ENCODE data around the gene MPPE1. TPM values are rescaled to one million over a fixed set of nuclear protein-coding genes. Genes with fewer than 3 reads are reported as not detected.
A peak's percentile ranks its signal among the peaks of the same experiment; 100 is the strongest.

Gene MPPE1
- total RNA-seq, 1 experiment from 2014 or later = 17.9 TPM

DNA sequence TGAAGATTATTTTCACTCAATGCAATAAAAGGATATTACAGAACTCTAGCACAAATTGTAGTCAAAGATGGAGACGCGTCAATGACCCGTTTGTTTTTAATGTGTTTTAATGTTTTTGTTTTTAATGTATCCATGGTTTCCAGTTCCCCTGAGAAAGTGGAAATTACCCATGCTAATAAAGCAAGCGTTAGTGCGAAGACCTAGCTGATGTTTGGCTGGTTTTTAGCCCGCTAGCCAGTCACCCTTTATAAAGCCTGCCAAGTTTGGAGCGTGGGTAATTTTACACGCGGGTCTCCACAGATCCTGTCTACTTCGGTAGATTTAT lies 57.3 kb downstream of the MPPE1 start:
- Histone ChIP-seq H3K4me1 (ENCODE audit: insufficient read depth, low read length) (peaks cover 30% of the 10 kb centered on the region), H4K20me1 (ENCODE audit: low read length) (peaks cover 18% of the 10 kb centered on the region), H3K27me3 (ENCODE audit: low read length) (no peaks in the 10 kb centered on the region), H3K27ac (ENCODE audit: low read length) (peak overlapping the region; percentile 96), H3K79me2 (ENCODE audit: low read length) (peaks cover 45% of the 10 kb centered on the region), H3K9me2 (replicated peaks; ENCODE audit: low read length) (no peaks in the 10 kb centered on the region), H3K4me2 (ENCODE audit: low read length) (peak overlapping the region; percentile 89), H3F3A (ENCODE audit: low read length, unreplicated experiment) (no peaks in the 10 kb centered on the region), H3K36me3 (ENCODE audit: low read depth, low read length) (no peaks in the 10 kb centered on the region), H3K9ac (ENCODE audit: low read length) (peak overlapping the region; percentile 94), H3K9me3 (ENCODE audit: low read length) (no peaks in the 10 kb centered on the region), H2AFZ (ENCODE audit: low read length) (peak overlapping the region; percentile 58), H3K4me3 (ENCODE audit: low read length) (peak overlapping the region; percentile 91)
- ATAC-seq (peak; percentile 19), DNase-seq (no peak)
- BruUV-seq (replicated peaks) = TSS peak; percentile 85
- intact Hi-C loops (cut with micrococcal nuclease) = loop anchor here (1.0 to 5.0 kb wide), 6 partner anchors 10 to 118 kb away; partner anchors contain the start of gene MPPE1
- ChIA-PET POLR2A (ENCODE audit: unreplicated experiment) (interaction anchor here (0.5 to 1.0 kb wide), 2 partner anchors 8 to 39 kb away, joined by 4 to 5 read pairs; no protein-coding TSS in a partner anchor), CTCF (interaction anchor here (1.0 kb wide), 1 partner anchor 21 kb away, joined by 3 read pairs; no protein-coding TSS in a partner anchor)
- TF ChIP-seq EZH2phosphoT487 (IDR thresholded peaks at IDR 0.05; ENCODE audit: borderline replicate concordance, low read length) (no peak), EZH2 (IDR thresholded peaks at IDR 0.05; ENCODE audit: low read length, unreplicated experiment) (no peak)
- TF ChIP-seq, protein P1, sequence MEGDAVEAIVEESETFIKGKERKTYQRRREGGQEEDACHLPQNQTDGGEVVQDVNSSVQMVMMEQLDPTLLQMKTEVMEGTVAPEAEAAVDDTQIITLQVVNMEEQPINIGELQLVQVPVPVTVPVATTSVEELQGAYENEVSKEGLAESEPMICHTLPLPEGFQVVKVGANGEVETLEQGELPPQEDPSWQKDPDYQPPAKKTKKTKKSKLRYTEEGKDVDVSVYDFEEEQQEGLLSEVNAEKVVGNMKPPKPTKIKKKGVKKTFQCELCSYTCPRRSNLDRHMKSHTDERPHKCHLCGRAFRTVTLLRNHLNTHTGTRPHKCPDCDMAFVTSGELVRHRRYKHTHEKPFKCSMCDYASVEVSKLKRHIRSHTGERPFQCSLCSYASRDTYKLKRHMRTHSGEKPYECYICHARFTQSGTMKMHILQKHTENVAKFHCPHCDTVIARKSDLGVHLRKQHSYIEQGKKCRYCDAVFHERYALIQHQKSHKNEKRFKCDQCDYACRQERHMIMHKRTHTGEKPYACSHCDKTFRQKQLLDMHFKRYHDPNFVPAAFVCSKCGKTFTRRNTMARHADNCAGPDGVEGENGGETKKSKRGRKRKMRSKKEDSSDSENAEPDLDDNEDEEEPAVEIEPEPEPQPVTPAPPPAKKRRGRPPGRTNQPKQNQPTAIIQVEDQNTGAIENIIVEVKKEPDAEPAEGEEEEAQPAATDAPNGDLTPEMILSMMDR (conservative IDR thresholded peaks at IDR 0.05; ENCODE audit: low read depth, low read length) = no peak

DNA sequence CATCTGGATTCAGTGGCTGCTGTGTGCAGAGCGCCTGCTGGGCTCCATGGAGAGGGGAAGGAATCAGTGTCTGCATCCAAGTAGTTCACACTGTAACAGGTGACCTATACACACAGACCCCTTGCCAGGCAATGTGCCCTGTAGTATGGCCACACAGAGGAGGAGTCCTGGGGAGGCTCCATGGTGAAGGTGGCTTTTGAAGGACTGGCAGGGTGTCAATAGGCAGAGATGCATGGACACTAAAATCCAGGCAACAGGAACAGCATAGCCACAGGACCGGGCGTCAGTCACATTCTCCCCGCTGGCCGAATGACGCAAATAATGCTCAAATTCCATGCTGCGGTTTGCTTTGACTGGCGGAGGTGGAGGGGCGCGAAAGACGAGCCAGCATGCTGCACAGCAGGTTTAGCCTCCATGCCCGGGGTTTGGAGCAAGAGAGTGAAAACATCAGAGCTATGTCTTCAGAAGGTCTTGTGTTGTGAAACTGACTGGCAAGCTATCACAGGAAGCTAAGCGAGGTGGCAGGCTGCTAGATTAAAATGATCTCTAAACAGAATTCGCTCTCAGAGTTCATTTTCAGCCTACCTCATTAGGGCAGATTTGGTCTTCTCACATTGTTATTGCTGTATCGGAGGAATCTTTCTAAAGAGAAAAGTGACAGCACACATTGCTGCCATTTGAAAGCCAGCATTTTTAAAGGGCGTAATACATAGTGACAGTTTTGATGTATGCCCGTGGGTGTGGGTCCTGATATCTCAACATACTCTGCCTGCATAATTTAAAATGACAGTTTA lies 58.1 kb downstream of the MPPE1 start:
- POLR2A ChIA-PET (ENCODE audit: unreplicated experiment) = interaction anchor here (0.5 to 1.0 kb wide), 2 partner anchors 9 to 39 kb away, joined by 4 to 5 read pairs; no protein-coding TSS in a partner anchor

More for the DNA sequence above, 58.1 kb downstream of the MPPE1 start:
- Histone ChIP-seq H2AFZ (ENCODE audit: low read length) (peak overlapping the region; percentile 16; the same call in 1 of the 2 replicates), H3K4me2 (ENCODE audit: low read length) (peak overlapping the region; percentile 89), H3K4me3 (ENCODE audit: low read length) (peak overlapping the region; percentile 91), H3K27ac (ENCODE audit: low read length) (peak overlapping the region; percentile 96), H3K27me3 (ENCODE audit: low read length) (no peaks in the 10 kb centered on the region), H3K4me1 (ENCODE audit: insufficient read depth, low read length) (peaks cover 30% of the 10 kb centered on the region), H3F3A (ENCODE audit: low read length, unreplicated experiment) (no peaks in the 10 kb centered on the region), H4K20me1 (ENCODE audit: low read length) (peaks cover 18% of the 10 kb centered on the region), H3K9me3 (ENCODE audit: low read length) (no peaks in the 10 kb centered on the region), H3K9ac (ENCODE audit: low read length) (peak overlapping the region; percentile 94), H3K36me3 (ENCODE audit: low read depth, low read length) (no peaks in the 10 kb centered on the region), H3K79me2 (ENCODE audit: low read length) (peaks cover 39% of the 10 kb centered on the region), H3K9me2 (replicated peaks; ENCODE audit: low read length) (no peaks in the 10 kb centered on the region)
- CTCF ChIA-PET = interaction anchor here (0.6 kb wide), 1 partner anchor 14 kb away, joined by 4 read pairs; no protein-coding TSS in a partner anchor
- peak; percentile 66 for ATAC-seq
- TF ChIP-seq EZH2phosphoT487 (IDR thresholded peaks at IDR 0.05; ENCODE audit: borderline replicate concordance, low read length) (no peak), EZH2 (IDR thresholded peaks at IDR 0.05; ENCODE audit: low read length, unreplicated experiment) (no peak)
- TF ChIP-seq, protein P1 (conservative IDR thresholded peaks at IDR 0.05; ENCODE audit: low read depth, low read length) = no peak
- DNase-seq = peak; percentile 94
- BruUV-seq (replicated peaks) = no TSS peak
- intact Hi-C loops (cut with micrococcal nuclease) = loop anchor here (1.0 to 5.0 kb wide), 6 partner anchors 10 to 118 kb away; partner anchors contain the start of gene MPPE1

Measured in PC-3 (cell line).